Endothelial cell of umbilical vein (primary cell): ENCODE results near the gene RIT2.

Experiments
- CTCF ChIP-seq, 2 donors: IDR thresholded peaks; 1 replicate in 1 of 2; 2 replicates in 1 of 2; pipeline ENCODE4 v1.5.1; 2011; ENCODE audit warnings: low read length in 2 of 2, mild to moderate bottlenecking in 2 of 2, moderate library complexity in 2 of 2, control low read depth in 1 of 2, inconsistent platforms in 1 of 2, low read depth in 1 of 2; ENCODE audit not compliant: insufficient read depth in 1 of 2; ENCODE audit errors: extremely low read depth in 1 of 2
- EZH2 ChIP-seq: IDR thresholded peaks from 2 replicates; pipeline ENCODE4 v1.6.1; 2012; ENCODE audit warnings: borderline replicate concordance, low read depth, mild to moderate bottlenecking, moderate library complexity, low read length, inconsistent platforms; ENCODE audit not compliant: severe bottlenecking
- FOS ChIP-seq: IDR thresholded peaks from 2 replicates; pipeline ENCODE4 v1.6.1; 2011; ENCODE audit warnings: mild to moderate bottlenecking, low read length, moderate library complexity, borderline replicate concordance; ENCODE audit not compliant: insufficient read depth
- GATA2 ChIP-seq: IDR thresholded peaks from 2 replicates; pipeline ENCODE4 v1.7.0; 2011; ENCODE audit warnings: low read depth, mild to moderate bottlenecking, moderate library complexity, mixed read lengths, low read length; ENCODE audit not compliant: insufficient read length, insufficient read depth
- JUN ChIP-seq: IDR thresholded peaks from 2 replicates; pipeline ENCODE4 v1.6.1; 2011; ENCODE audit warnings: borderline replicate concordance, low read depth; ENCODE audit not compliant: insufficient read length, insufficient read depth
- MYC ChIP-seq: IDR thresholded peaks from one replicate; pipeline ENCODE4 v1.6.1; 2011; ENCODE audit warnings: mild to moderate bottlenecking, low read depth, low read length
- POLR2A ChIP-seq: IDR thresholded peaks from 2 replicates; pipeline ENCODE4 v1.6.1; 2012; ENCODE audit warnings: low read depth, mild to moderate bottlenecking, control low read depth, low read length
- POLR2AphosphoS5 ChIP-seq: IDR thresholded peaks from 2 replicates; pipeline ENCODE4 v1.6.1; 2012; ENCODE audit warnings: low read depth, mild to moderate bottlenecking, control low read depth, low read length, moderate library complexity; ENCODE audit not compliant: insufficient read depth
- TF ChIP-seq, protein P1 (sequence below): IDR thresholded peaks from 2 replicates; pipeline ENCODE4 v1.6.1; 2011; ENCODE audit not compliant: insufficient read depth, insufficient read length

- TF ChIP-seq CTCF (IDR thresholded peaks at IDR 0.05; ENCODE audit: extremely low read depth in 1 of 2, insufficient read depth in 1 of 2, low read depth in 1 of 2, low read length in 2 of 2) (no peak), EZH2 (no peak), POLR2AphosphoS5 (no peak), POLR2A (no peak), MYC (no peak), FOS (no peak), JUN (peak; percentile 67), GATA2 (no peak)
- TF ChIP-seq, protein P1, sequence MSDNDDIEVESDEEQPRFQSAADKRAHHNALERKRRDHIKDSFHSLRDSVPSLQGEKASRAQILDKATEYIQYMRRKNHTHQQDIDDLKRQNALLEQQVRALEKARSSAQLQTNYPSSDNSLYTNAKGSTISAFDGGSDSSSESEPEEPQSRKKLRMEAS: no peak
These were observed 185.6 kb downstream of the RIT2 start for GRCh38 chr18:42929857-42930256.
